Stimulated activated memory B cell treated with anti-CD40 and anti-IgM and Interleukin-4, amounts not matched to agents 10 μg/mL and 1 μg/mL and 100 μg/mL, for 72 hours (primary cell): ENCODE measurements around the gene FANCI.

Experiments
- ATAC-seq: fragments of 150-1000 bp; cut with Tn5 transposase; 2 replicates; pipeline ENCODE4 v1.10.0; 2021
- H3K27ac Mint-ChIP-seq: one replicate; pipeline ENCODE4 v1.8.0; 2022; ENCODE audit warnings: mild to moderate bottlenecking, mixed read lengths
- H3K27me3 Mint-ChIP-seq: one replicate; pipeline ENCODE4 v1.8.0; 2022; ENCODE audit warnings: mixed read lengths
- H3K36me3 Mint-ChIP-seq: one replicate; pipeline ENCODE4 v1.8.0; 2022; ENCODE audit warnings: mixed read lengths
- H3K4me1 Mint-ChIP-seq: one replicate; pipeline ENCODE4 v1.8.0; 2022; ENCODE audit warnings: mixed read lengths
- H3K4me3 Mint-ChIP-seq: one replicate; pipeline ENCODE4 v1.8.0; 2022; ENCODE audit warnings: mild to moderate bottlenecking, moderate library complexity, mixed read lengths
- H3K9me3 Mint-ChIP-seq: one replicate; pipeline ENCODE4 v1.8.0; 2022; ENCODE audit warnings: mixed read lengths

FANCI gene

DNA sequence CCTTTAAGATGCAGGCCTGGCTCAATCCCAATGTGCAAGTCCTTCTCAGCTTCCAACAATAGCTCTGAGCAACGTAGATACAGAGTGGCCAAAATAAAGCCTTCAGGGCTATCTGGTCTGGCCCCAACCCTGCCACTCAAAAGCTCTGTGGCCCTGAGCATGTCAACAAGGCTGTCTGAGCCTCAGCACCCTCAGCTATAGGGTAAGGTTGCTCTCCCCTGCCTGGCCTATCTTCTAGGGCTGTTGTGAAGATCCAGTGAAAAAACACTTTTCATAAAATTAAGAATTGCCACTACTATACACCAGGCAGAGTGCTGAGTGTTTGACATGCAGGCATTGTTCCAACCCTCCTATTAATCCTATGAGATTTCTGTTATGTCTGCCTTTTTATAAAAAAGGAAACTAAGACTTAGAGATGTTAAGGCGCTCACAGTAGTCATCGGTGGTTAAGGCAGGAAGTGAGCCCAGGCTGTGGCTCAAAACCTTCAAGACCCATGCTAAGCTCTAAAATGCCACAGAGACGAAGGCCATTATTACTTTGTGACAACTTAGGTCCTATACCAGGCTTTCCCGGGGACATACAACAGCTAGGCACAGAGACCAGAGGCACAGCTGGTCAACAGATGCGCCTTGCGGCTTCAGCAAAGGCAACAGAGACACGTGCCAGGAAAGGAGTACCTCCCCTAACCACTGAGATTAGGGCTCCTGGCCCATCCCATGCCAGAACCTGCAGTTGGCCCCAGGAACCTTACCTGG lies 85.7 kb downstream of the FANCI start:
- no peak for ATAC-seq
- Mint-ChIP-seq H3K9me3 (no peaks in the 10 kb centered on the region), H3K36me3 (peaks cover 69% of the 10 kb centered on the region), H3K27ac (peak overlapping the region; percentile 12), H3K27me3 (no peaks in the 10 kb centered on the region), H3K4me1 (peaks cover 47% of the 10 kb centered on the region), H3K4me3 (no peak overlapping the region)

DNA sequence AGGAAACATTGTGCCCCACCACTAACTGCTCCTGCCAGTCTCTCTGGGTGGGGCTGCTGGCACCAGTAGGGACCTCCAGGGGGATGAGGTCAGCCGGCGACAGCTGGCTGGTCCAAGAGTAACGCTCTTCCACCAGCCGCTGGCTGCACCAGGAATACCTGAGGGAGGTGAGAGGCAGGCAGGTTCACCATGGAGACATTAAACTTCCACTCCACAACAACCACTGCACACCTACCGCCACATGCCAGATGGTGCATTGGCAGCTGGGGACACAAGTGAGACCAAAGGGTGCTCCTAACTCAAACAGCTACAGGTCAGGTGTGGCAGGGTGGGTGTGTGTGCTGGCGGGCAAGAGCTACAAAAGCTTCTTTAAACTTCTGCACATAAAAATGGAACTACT lies 86.3 kb downstream of the FANCI start:
- ATAC-seq = no peak
- Mint-ChIP-seq H3K4me3 (no peak overlapping the region), H3K27me3 (no peaks in the 10 kb centered on the region), H3K4me1 (peaks cover 51% of the 10 kb centered on the region), H3K9me3 (no peaks in the 10 kb centered on the region), H3K36me3 (peaks cover 63% of the 10 kb centered on the region), H3K27ac (peak overlapping the region; percentile 12)

DNA sequence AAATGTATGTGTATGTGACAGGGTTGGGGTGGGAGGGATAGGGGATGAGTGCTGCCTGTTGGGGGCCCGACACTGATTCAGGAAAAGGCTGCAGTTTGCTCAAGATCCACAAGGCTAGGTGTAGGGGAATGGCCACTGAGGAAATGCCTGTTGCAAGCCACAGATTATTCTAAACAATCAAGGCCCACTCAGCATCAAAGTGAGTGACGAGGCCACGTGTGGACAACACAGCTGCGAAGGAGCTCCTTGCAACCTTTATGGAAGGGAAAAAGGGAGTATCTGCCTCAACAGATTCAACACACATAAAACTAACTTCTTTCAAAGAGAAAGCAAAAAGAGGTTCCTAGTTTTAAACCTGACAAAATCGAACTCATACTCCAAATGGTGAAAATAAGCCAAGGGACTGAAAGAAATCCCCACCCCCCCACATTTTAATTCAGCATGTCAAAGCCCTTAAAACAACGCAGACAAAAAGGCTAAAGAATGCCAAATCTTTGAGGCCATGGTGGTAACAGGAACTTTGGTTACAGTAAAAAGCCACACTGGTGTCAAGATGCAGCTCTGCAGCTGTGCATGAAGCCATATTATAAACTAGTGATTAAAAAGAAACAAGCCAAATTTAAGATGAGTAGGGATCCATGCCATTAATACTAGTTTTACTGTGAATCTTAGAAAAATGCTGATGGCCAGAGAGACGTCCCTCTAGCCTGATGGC lies 87.3 kb downstream of the FANCI start:
- H3K9me3 Mint-ChIP-seq = no peaks in the 10 kb centered on the region
- ATAC-seq = no peak
- H3K36me3 Mint-ChIP-seq = peaks cover 59% of the 10 kb centered on the region
- H3K27ac Mint-ChIP-seq = no peak overlapping the region
- peaks cover 57% of the 10 kb centered on the region for H3K4me1 Mint-ChIP-seq
- no peaks in the 10 kb centered on the region for H3K27me3 Mint-ChIP-seq
- peak overlapping the region; percentile 34 for H3K4me3 Mint-ChIP-seq

DNA sequence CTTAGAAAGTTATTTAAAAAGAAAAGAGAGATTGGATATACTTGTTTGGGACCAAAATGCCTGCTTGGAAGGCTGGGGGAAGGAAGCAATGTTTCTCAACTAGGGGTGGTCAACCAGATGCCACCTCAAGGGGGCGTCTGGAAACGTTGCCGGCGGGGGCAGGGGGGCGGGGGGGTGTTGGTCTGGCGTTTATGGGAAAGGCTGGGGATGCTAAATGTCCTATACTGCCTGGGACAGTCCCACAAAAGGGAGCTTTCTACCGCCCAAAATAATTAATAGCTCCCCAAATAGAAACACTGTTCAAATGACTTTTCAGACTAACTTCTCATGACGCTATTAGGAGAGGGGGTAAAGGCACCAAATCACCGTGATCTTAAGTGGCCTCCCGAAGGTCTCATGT lies 88.7 kb downstream of the FANCI start:
- no peaks in the 10 kb centered on the region for H3K9me3 Mint-ChIP-seq
- H3K4me3 Mint-ChIP-seq = peak overlapping the region; percentile 49

DNA sequence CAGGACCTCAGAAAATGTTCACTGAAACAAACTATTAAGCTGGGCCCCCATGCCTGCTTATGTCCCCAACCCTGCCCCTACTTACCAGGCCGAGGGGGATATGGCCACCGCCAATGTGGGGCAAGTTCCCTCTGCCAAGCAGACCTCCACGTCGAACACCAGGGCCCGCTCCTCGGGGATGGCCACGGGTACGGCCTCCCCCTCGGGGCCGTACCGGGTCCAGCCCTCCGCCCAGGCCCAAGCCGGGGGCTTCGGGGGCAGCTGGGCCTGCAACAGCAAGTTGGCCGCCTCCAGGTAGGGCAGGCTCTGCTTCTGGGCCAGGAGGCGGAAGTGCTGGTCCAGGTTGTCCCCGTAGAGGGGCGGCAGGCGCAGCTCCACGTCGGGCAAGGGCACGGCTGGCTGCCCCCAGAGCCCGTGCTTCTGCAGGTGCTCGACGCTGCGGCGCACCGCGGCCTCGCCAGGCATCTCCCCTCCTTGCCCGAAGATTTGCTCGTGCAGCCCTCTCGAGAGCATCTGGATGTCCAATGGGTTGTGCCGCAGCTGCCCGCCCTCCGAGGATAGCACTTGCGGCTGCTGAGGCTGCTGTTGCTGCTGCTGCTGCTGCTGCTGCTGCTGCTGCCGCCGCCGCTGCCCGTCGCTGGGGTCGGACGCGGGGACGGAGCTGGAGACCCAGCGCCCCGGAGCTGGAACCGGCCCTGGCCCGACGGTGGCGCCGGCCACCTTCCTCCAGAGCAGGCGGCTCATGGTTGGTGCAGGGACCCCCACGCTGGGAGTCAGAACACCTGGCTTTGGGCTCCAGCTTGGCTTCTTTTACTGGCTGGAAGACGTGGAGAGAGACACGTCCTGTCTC lies 89.5 kb downstream of the FANCI start:
- Mint-ChIP-seq H3K4me1 (peaks cover 64% of the 10 kb centered on the region), H3K27me3 (no peaks in the 10 kb centered on the region), H3K9me3 (no peaks in the 10 kb centered on the region), H3K36me3 (peaks cover 37% of the 10 kb centered on the region), H3K4me3 (peak overlapping the region; percentile 83), H3K27ac (peak overlapping the region; percentile 86)
- no peak for ATAC-seq

More for the DNA sequence above, 88.7 kb downstream of the FANCI start:
- H3K27me3 Mint-ChIP-seq = no peaks in the 10 kb centered on the region
- H3K36me3 Mint-ChIP-seq = peaks cover 45% of the 10 kb centered on the region
- no peak for ATAC-seq
- H3K4me1 Mint-ChIP-seq = peaks cover 67% of the 10 kb centered on the region
- peak overlapping the region; percentile 24 for H3K27ac Mint-ChIP-seq

DNA sequence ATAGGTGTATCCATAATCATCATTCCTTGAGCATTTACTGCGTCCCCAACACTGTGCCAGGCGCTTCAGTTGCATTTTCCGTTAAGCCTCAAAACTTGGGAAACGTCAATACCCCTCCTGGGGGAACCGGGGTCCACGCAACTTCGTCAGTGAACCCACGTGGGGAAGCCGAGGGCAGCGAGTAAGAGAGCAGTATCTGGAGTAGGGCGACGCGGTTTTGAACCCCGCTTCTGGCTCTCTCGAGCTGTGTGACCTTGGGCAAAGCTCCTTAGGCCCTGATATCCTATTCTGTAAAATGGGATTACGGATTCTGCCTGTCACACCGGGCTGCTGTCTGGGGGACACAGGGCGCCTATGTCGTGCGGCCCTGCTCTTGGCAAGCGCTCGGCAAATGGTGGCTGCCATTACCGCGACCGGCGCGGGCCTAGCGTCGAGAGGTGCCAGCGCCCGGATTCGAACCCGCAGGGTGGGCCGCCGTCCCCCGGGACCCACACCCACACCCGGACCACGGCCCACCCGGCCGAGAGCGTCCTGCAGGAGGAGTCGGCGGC lies 90.3 kb downstream of the FANCI start:
- H3K27me3 Mint-ChIP-seq = no peaks in the 10 kb centered on the region
- H3K36me3 Mint-ChIP-seq = peaks cover 31% of the 10 kb centered on the region
- no peaks in the 10 kb centered on the region for H3K9me3 Mint-ChIP-seq
- peak overlapping the region; percentile 83 for H3K4me3 Mint-ChIP-seq
- H3K4me1 Mint-ChIP-seq = peaks cover 58% of the 10 kb centered on the region
- peak overlapping the region; percentile 86 for H3K27ac Mint-ChIP-seq
- ATAC-seq = no peak

DNA sequence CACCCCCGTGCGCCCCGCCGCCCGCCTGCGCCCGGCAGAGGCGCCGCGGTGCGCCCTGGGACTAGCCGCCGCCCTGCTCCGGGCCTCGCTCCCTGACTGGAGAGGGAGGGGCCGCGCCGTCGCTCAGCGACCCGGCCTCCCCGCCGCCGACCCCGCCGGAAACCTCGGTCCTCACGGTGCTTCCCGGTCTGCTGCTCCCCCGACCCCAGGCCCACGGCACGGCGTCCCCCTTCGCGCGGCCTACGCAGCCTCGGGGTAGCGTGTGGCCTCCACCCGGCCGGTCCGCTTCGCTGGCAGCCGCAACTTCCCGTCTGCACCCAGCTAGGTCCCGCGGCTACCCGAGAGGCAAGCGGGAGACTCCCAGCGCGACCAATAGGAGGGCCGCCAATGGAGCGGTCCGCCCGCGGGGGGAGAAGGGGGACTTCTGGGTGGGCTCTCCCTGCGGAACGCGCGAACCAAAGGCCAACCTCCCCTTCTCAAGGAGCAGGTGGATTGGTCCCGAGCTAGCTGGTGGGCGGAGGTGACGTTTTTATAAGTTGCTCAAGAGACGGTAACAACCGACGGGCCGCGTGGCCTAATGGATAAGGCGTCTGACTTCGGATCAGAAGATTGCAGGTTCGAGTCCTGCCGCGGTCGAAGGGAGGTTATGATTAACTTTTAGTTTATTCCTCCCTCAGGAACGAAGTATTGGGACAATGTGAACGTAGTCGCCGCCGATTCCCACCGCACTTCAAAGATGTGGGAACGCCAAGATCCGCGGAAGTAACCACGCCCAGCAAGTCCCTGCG lies 90.9 kb downstream of the FANCI start, which contains the start of gene POLG:
Gene POLG, minus strand, starts transcription at position 315 of the 788 bp plus-strand sequence. CDS start 1,070 bp downstream, outside the sequence.
- Mint-ChIP-seq H3K4me3 (peak within 1 kb of the TSS; percentile 83), H3K9me3 (no peaks in the 10 kb centered on the region), H3K27ac (peak within 1 kb of the TSS; percentile 86), H3K27me3 (no peaks in the 10 kb centered on the region), H3K36me3 (peaks cover 27% of the 10 kb centered on the region), H3K4me1 (peaks cover 51% of the 10 kb centered on the region)
- peak; percentile 97 for ATAC-seq

DNA sequence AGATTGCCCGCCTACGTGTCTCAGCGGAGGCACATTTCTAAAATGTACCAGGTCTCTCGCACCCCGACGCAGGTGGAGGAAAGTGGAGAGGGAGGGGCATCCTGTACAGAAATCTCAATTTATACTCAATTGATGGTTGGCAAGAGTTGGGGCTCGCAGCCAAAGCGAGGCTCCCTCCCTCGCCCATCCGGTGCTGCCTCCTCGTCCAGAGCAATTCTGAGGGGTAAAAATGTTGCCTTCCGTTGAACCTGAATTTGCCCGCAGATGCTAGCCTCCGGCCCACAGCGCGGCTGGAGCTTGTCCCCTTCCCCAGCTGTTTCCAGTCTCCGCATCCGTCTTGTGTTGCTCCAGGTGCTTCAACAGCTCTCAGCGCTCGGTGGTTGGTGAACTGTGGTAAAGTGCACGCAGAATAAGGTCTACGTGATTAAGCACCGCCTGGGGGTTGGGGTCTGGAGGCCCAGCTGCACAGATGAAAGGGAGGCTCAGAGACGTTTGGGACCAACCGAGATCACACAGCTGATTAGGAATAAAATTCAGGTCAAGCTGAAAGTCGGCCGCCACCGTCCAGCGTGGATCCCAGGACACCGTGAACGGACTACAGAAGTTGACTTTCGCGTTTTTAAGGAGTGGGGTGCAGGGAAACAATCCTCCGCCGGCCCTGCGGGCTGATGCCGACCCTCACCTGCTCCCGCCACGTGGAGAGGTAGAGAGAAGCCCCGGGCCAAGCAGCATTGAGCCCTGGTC lies 91.7 kb downstream of the FANCI start:
- ATAC-seq = peak; percentile 32
- H3K27ac Mint-ChIP-seq = peak overlapping the region; percentile 86
- no peaks in the 10 kb centered on the region for H3K27me3 Mint-ChIP-seq
- peaks cover 44% of the 10 kb centered on the region for H3K4me1 Mint-ChIP-seq
- peaks cover 19% of the 10 kb centered on the region for H3K36me3 Mint-ChIP-seq
- peak overlapping the region; percentile 83 for H3K4me3 Mint-ChIP-seq
- H3K9me3 Mint-ChIP-seq = no peaks in the 10 kb centered on the region

DNA sequence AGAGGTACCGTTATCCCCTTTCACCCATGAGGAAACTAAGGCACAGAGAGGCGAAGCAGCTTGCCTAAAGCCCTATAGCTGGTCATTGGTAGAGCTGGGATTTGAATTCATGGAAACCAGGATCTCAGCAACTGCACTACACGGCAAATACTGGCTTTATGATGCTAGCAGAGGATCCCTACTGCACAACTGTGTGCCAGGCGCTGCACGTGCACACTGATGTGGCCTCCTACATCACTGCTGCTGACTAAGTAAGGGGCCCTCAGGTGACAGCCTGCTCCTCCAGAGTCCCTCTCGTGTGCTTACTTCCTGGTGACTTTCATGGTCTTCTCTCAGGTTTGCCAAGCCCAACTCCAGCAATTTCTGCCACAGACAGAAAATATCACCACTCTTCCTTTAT lies 94.3 kb downstream of the FANCI start:
- Mint-ChIP-seq H3K4me3 (no peak overlapping the region), H3K4me1 (peaks cover 20% of the 10 kb centered on the region), H3K9me3 (no peaks in the 10 kb centered on the region), H3K27ac (no peak overlapping the region), H3K27me3 (no peaks in the 10 kb centered on the region), H3K36me3 (no peaks in the 10 kb centered on the region)
- no peak for ATAC-seq

DNA sequence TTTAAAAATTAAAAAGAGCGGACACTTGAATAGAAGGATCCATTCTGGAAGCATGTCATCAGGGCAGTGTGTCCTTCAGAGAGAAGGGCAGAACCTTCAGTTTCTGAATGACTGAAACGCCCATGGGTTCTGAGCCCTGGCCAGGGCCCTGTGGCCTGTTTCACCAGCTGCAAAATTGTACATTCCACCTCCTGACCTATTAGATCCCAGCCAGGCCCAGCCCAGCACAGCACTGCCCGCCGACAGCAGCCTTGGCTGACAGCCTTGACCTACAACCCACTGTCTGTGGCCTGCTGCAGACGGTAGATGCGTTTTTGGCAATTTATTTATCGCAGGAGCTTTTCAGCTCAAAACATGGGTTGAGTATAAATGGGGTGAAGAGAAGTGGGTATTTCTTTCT lies 96.8 kb downstream of the FANCI start:
- ATAC-seq = no peak
- Mint-ChIP-seq H3K27me3 (no peaks in the 10 kb centered on the region), H3K4me1 (peaks cover 12% of the 10 kb centered on the region), H3K9me3 (no peaks in the 10 kb centered on the region), H3K27ac (no peak overlapping the region), H3K4me3 (no peak overlapping the region), H3K36me3 (no peaks in the 10 kb centered on the region)

DNA sequence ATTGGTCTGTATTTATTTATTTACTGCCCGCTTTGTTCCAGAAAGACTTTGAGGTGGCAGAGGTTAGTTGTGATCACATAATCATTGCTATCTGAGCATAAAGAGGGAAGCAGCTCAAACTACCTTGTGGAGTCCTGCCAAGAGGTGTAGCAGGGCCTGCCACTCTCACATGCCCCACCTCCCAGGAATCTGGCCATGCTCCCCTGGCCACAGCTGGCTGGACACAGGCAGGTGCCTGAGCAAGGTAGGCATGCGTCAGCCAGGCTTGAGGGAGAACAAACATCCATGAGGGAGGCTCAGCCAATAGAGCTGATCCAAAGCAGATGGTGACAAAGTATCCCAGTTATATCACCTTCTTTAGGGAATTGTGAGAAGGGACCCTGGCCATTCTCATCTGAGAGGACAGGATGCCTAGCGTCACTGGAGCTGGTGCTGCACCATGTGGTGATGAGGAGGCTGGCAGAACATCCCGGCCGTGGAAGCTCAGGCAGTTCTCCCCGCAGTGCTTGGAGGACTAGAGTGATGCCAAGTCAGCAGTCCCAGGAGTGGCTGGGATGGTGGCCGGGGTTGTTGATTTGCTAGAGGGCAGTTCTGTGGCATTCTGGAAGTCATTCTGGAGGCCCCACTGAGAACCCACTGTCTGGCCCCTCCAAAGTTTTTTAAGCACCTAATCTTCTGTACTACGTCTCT lies 97.7 kb downstream of the FANCI start:
- H3K27ac Mint-ChIP-seq = no peak overlapping the region
- no peaks in the 10 kb centered on the region for H3K27me3 Mint-ChIP-seq
- no peak overlapping the region for H3K4me3 Mint-ChIP-seq
- H3K9me3 Mint-ChIP-seq = no peaks in the 10 kb centered on the region
- H3K36me3 Mint-ChIP-seq = no peaks in the 10 kb centered on the region
- H3K4me1 Mint-ChIP-seq = peaks cover 10% of the 10 kb centered on the region
- ATAC-seq = no peak

DNA sequence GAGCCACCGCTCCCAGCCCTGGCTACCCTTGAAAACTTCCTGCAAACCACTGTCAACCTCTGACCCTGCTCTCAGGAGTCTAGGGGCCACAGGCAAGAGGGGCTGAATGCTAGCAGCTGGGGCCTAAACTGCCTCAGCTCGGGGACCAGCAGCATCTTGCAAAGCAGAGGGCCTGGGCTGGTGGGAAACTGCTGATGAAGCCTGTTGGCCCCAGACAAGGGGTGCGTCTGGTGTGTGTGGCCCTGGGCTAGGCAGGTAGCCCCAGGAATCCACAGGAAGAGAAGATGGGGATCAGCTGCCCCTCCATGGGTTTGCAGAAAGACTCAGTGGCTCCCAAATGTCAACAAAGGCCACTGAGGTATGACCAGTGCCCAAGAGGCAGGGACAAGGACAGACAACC lies 99.1 kb downstream of the FANCI start:
- no peak for ATAC-seq
- no peak overlapping the region for H3K27ac Mint-ChIP-seq
- H3K36me3 Mint-ChIP-seq = no peaks in the 10 kb centered on the region
- H3K27me3 Mint-ChIP-seq = no peaks in the 10 kb centered on the region
- no peaks in the 10 kb centered on the region for H3K9me3 Mint-ChIP-seq
- no peaks in the 10 kb centered on the region for H3K4me1 Mint-ChIP-seq
- no peak overlapping the region for H3K4me3 Mint-ChIP-seq

DNA sequence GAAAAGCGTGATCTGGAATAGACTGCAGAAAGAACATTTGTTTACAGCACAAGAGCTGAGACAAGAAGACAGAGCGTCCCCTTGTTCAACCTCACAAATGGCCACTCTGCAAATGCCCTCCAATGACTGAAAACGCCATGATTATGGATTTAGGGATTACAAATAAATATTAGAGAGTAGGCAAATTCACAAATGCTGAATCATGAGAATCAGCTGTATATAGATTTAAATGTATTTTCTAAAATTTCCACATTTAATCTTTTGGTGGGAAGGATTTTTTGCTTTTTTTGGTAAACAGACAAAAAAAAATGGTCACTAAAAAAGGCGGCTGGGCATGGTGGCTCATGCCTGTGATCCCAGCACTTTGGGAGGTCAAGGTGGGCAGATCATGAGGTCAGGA lies 101.5 kb downstream of the FANCI start:
- no peak overlapping the region for H3K27ac Mint-ChIP-seq
- H3K4me1 Mint-ChIP-seq = no peaks in the 10 kb centered on the region
- H3K27me3 Mint-ChIP-seq = peaks cover 15% of the 10 kb centered on the region
- no peaks in the 10 kb centered on the region for H3K36me3 Mint-ChIP-seq
- H3K4me3 Mint-ChIP-seq = no peak overlapping the region
- no peak for ATAC-seq
- no peaks in the 10 kb centered on the region for H3K9me3 Mint-ChIP-seq
